PC-9 (cell line): Measurements from ENCODE around the gene TCAF1.

ENCODE experiments used
- EZH2 ChIP-seq: fragments of 200-600 bp; sonication (generic); IDR thresholded peaks from 2 replicates; pipeline ENCODE4 v1.8.0; 2017; ENCODE audit warnings: antibody characterized with exemption, low read depth
- TF ChIP-seq, protein P1 (sequence below): fragments of 200-600 bp; sonication (generic); conservative IDR thresholded peaks from 2 replicates; pipeline ENCODE4 v1.6.1; 2017; ENCODE audit warnings: mixed run types, antibody characterized with exemption, mild to moderate bottlenecking, moderate library complexity

DNA sequence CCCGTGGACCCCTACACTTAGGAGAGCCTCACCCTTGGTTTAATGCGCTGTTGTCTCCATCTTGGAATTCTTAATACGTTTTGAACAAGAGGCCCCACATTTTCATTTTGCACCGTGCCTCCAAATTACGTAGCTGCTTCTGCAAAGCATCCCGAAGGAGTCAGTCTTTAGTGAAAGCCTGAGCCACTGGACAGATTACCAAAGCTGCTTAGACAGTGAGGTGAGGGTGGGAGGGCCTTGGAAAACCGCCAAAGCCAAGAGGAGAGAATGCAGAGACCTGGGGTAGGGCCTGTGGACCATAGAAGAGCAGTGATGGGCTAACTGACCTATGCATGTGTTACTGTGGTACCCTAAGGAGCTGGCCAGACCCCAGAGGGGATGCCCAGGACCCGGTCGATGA is 4.2 kb upstream of the TCAF1 start:
- TF ChIP-seq EZH2, result no peak
- TF ChIP-seq, protein P1, sequence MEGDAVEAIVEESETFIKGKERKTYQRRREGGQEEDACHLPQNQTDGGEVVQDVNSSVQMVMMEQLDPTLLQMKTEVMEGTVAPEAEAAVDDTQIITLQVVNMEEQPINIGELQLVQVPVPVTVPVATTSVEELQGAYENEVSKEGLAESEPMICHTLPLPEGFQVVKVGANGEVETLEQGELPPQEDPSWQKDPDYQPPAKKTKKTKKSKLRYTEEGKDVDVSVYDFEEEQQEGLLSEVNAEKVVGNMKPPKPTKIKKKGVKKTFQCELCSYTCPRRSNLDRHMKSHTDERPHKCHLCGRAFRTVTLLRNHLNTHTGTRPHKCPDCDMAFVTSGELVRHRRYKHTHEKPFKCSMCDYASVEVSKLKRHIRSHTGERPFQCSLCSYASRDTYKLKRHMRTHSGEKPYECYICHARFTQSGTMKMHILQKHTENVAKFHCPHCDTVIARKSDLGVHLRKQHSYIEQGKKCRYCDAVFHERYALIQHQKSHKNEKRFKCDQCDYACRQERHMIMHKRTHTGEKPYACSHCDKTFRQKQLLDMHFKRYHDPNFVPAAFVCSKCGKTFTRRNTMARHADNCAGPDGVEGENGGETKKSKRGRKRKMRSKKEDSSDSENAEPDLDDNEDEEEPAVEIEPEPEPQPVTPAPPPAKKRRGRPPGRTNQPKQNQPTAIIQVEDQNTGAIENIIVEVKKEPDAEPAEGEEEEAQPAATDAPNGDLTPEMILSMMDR, result no peak
